Activated CD8-positive, alpha-beta memory T cell treated with anti-CD3 and anti-CD28 coated beads for 1 hour (primary cell): Measurements from ENCODE around the gene FAM98C.

Source experiments
- DNase-seq, 2 donors: peaks; one replicate each; pipeline ENCODE4 v3.0.0-alpha.2; 2020; ENCODE audit warnings: low read depth in 1 of 2; ENCODE audit errors: extremely low read depth in 1 of 2

FAM98C gene

DNA sequence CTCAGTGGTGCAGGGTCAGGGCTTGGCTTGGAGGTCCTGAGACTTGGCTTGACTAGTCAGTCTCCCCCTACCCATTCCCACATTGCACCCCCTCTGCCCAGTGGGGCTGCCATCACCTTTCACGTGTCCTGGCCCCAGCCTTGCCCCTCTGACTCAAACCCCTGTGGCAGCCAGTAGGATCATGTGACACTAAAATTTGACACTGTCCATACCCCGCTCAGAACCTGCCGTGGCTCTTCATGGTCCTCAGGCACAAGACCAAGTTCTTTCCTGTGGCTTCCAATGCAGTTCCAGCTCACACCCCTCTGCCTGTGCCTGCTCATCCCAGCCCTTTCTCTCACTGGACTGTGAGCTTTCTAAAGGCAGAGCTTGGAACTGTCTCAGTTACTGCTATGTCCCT lies 26.3 kb upstream of the FAM98C start:
- DNase-seq = no peak

DNA sequence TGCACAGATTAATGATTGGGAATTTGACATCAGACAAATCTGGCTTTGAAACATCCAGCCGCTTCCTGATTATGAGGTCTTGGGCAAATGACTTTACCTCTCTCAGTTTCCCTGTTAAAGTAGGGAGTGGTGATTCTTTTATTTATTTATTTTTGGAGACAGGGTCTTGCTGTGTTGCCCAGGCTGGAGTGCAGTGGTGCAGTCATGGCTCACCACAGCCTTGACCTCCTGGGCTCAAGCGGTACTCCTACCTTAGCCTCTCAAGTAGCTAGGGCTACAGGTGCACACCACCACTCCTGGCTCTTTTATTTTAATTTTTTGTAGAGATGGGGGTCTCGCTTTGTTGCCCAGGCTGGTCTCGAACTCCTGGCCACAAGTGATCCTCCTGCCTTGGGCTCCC lies 25.8 kb upstream of the FAM98C start:
- DNase-seq = no peak

DNA sequence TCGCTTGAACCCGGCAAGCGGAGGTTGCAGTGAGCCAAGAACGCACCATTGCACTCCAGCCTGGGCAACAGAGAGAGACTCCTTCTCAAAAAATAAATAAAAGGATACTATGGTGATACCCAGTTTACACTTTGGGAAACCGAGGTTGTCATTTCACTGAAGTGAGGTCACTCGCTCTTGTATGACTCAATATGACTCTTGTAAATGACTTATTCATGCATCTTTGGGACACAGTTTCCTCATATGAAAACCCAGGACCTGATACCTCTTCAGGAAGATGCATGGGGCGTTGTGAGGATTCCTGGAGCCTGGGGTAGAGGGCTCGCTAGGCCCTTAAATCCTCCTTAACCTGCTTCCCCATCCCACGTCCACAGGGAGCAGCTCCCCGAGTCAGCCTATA lies 24.0 kb upstream of the FAM98C start:
- DNase-seq = no peak

DNA sequence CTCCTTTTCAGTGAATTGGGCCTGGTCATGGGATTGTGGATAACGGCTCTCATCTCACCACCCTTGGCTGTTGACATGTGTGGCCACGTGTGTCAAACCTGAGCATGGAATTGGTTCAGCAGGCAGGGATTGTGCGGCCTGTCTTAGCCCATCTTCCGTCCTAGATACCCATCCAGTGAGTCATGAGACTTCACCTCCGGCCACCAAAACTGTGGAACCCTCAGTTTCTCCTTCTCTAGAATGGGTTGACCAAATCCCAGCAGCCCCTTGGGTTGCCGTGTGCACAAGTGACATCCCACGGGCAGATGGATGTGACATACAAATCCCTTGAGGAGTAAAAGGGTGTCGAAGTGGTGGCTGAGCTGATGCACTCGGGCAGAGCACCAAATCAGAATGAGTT lies 21.8 kb upstream of the FAM98C start:
- DNase-seq = no peak

DNA sequence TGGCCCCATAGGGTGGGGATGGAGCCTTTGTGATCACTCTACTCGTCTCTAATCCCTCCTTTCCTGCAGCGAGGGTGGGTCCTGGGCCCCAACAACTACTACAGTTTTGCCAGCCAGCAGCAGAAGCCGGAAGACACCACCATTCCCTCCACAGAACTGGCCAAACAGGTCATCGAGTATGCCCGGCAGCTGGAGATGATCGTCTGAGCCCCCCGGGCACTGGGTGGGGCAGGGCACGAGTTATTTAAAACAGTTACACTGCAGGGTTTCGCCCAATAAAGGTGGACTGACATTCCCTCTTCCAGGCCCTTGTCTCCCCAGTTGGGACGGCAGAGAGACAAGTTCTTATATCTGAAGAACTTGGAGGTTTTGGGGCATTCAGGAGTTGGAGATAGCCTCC lies 19.7 kb upstream of the FAM98C start:
- no peak for DNase-seq

DNA sequence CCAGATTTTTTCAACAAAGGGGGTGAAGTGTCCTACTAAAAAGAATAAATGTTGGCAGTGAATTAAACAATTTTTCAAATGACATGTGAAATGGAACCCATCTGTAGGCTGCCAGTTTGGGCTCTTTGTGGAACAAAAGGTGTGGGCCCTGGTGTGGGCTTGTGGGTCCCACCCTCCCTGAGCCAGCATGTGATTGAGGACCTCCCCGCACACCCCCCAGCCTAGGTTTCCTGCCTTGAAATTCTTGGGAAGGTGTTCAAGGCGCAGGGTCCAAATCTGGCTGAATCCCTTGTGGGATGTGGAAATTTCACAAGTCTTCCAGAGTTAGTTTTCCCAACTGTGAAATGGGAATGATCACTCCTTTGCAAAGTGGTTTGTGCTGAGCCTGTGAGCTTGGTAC lies 19.1 kb upstream of the FAM98C start:
- no peak for DNase-seq

DNA sequence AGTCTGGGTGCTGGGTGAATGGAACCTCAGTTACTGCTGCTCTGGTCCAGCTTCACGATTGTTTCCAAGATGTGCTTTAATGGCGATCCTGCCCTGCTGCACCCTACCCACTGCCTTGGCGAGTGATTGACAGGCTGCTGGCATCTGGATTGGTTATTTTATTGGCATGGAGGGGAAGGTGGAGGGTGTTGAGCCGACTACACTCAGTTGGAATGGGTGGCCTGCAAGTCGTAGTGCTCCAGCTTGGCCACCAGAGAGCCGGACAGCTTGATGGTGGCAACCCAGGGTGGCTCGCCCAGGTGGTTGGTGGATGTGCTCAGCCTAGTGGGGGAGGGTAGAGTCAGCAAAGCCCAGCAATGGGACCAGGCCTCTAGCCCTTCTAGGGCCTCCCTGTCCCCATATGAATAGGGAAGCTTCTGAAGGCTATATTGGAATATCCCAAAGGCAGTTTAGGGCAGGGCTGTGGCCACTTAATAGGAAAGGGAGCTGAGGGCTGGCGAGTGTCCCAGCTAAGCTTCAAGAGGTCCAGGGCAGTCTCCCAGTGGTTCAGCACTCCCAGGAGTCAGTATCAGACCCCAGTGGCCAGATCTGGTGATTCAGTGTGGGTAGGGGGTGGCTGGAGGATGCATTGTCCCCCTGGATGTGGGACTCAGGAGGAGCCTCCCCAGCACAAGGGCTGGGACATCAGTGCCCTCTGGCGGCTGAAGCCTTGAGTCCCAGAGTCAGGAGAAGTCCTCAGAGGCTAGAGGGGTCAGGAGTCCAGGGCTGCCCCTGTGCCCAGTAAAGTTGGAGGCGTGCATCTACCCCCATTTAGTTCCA lies 18.5 kb upstream of the FAM98C start:
- DNase-seq = no peak

DNA sequence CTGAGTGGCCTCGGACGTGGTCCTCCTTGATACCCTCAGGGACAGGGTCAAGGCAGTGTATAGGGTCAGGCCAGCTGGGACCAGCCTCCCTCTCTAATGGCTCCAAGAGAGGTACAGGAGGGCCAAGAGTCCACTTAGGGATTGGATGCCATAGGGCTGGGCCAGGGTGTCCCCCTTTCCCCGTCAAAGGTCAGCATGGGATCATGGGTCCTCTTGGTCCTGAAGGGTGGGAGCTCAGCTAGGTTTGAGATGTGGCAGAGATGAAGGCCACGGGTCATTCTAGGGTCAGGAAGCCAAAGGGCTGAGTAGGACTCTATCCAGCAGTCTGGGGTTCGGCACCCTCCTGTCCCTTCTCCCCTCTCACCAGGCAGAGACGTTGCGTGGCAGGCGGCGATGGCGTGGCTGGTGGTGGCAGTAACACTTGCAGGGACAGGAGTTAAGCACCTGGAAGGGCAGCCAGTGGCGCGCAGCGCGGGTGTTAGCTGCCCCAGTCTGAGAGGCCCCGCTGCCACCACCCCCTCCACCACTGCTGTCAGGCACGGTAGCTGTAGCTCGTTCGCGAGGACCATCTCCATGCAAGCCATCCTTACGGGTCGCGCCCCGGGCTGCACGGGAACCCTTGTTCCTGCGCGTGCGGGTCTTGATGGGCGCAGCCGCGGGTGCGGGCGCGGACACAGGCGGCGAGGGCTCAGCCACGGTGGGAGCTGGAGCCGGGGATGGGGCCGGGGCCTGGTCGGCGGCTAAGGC lies 17.7 kb upstream of the FAM98C start:
- DNase-seq = no peak

DNA sequence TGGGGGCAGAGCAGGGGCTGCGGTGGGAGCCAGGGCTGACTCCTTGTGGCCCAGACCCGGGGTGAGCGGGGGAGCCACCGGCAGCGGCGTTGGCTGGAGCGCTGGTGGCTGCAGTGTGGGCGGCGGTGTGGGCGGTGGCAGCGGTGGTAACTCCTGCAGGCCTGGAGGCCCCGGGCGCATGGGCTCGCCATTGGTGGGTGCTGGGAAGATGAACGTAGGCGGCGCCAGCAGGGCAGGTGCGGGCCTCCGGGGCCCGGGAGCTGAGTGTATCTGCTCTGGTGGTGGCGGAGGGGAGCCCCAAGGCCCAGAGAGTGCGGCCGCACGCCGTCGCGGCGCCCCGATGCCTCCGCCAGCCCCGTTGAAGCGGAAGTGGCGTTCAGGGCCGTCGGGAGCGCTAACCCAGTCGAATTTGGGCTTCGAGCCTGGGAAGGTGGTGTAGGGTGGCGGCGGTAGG lies 17.1 kb upstream of the FAM98C start:
- no peak for DNase-seq

DNA sequence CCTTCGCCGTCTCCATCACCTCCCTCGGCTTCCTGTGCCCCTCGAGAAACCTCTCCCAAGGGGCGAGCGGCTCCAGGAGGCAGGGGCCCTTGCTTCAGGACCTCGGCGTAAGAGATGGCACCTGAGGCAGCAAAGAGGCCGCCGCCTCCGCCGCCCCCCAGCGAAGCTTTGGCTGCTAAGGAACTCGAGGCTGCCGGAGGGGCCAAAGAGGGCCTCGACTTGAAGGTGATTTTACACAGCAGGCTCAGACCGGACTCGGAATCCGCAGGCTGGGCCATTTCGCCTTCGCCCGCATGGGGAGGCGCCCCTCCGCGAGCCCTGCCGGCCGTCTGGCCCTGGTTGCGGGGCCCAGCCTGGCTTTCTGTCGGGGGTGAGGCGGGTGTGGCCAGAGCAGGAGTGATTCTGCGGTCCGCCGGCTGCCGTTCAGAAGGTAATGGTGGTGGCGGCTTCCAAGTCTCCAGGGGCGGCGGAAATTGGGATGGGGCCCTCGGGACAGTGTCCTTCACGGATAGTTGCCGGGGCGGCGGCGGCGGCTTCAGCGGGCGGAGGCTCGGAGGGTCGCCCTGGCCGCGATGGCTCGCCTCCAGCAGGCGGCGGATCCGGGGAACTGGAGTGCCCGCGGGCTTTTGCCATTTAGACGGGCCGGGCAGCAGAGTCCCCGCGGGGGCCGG lies 16.5 kb upstream of the FAM98C start:
- no peak for DNase-seq

DNA sequence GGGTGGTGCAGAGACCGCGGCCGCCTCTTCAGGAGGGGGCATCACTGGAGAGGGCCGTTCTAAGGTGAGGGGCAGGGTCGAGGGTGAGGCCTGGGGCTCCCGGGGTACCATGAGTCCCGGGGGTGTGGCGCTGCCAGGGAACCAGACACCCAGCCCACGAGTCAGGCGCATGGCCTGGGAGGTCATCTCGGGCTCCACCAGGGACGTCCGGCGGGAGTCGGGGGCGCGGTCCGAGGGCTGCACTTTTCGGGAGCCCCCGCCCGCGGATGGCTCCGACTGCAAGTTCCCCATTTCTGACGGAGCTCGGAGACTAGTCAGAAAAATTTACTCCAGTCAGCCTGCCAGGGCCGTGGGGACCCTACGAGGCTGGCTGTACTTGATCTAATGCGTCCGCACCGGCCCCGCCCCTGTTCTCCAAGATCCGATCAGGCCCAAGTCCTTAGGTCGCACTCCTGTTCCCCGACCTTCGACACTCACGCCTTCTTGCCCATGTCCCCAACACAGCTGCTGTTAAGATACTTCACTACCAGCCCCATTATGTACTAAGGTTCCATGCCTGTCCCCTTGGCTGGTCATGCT lies 15.8 kb upstream of the FAM98C start:
- DNase-seq = no peak

DNA sequence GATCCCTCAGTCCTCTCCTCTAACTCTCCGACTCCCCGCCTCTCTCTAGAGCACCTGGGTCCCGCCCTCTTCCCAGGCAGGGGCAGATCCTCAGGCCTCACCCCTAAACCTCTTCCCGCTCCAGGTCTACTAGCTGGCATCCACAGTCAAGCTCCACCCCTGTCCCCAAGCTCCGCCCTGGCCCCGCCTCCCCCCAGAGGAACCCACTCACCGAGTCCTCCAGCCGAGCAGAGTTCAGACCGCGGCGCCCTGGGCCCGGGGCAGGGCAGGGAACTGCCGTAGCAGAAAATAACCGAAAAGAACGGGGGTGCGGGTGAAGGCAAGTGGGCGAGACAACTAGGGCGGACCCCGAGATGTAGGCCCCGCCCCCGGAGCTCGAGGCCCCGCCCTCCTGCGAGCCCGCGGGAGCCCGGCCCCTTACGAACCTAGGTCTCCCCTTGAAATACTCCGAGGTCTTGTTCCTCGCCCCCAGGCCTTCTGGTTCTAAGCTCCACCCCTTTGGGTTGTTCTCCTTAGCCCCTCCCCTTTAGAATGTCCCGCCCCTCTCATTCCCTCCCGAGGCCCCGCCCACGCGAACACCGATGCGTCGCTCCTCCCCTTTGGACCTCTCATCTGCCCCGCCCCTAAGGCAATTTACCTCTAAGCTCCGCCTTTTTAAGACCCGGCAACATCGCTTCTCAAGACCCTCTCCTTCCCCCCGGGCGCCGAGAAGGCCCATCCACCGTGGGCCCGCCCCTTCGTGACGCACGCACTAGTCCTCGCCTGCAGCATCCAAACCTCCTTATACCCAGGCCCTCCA lies 15.1 kb upstream of the FAM98C start, which contains the start of gene GGN:
TSS of gene GGN (minus strand) at position 485 of the 799 bp plus-strand sequence. CDS start 773 bp downstream, outside the sequence.
- peak; percentile 36 to 53 for DNase-seq

DNA sequence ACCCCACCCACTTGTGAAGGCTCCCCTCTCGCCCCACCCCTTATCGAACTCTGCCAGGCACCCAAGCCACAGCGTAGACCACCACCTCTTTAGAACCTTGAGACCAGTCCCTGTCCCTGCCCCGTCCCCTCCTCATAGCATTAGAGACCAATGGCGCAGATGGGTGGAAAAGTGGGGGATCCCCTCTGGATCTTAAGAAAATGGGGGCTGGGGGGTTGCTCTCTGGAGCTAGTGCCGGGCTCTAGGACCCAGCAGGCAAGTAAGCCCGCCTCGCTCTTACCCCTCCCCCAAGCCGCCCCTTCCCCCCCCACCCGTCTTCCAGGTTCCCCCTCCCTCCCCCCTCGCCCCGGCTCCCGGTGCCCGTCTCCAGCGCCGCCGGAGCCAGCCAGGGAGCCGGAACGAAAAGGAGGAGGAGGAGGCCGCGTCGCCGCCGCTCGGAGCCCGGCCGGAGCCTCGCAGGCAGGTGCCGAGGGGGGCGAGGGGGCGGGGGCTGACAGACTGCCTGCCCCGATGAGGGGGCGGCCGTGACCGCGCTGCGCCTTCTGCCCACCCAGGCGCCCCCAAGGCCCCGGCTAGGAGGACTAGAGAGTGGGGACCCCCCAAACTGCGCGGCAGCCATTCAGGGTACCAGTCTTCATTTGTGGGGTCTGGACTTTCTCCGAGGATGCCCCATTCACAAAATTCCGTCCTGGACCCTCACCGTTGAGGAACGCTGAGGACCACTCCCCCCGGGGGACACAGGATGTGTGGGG lies 14.4 kb upstream of the FAM98C start, which contains the start of gene SPRED3:
TSS of gene SPRED3 (plus strand) at position 349 of the 752 bp plus-strand sequence. CDS start 1,606 bp downstream, outside the sequence.
- no peak for DNase-seq

DNA sequence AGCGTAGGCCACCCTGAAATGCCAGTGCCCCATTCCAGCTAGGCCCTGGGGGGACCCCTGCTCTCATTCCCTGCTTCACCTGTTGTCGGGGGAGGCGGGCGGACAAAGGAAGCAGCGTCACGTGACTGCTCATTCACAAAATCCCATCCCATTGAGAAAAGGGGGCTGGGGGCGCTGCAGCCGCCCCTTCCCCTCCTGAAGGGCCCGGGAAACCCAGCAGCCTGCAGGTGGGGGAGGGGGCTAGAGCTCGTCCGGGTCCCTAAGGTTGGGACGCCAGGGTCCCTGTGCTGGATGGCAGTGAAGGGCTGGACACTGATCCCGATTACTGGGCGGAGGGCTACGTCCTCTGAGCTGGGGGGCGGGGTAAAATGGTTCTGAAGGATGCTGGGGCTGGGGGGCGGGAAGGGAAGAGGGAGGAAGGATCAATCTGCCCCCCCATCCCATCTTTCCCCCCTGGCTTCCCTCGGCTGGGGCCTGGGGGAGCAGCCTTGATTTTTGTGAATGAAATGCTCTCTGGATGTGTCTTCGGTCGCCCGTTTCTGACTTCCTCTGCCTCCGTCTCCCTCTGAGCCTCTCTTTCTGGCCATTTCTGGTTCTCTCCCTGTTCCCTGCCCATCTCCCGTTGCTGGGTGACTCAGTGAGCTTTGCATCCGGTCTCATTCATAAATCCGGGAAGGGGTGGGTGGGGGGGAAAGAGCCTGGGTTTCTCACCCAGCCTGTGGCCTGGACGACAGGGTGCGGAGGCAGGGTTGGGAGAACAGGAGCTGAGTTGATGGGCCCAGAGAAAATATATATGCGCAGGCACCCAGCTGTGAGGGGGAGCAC lies 13.6 kb upstream of the FAM98C start:
- DNase-seq = no peak

DNA sequence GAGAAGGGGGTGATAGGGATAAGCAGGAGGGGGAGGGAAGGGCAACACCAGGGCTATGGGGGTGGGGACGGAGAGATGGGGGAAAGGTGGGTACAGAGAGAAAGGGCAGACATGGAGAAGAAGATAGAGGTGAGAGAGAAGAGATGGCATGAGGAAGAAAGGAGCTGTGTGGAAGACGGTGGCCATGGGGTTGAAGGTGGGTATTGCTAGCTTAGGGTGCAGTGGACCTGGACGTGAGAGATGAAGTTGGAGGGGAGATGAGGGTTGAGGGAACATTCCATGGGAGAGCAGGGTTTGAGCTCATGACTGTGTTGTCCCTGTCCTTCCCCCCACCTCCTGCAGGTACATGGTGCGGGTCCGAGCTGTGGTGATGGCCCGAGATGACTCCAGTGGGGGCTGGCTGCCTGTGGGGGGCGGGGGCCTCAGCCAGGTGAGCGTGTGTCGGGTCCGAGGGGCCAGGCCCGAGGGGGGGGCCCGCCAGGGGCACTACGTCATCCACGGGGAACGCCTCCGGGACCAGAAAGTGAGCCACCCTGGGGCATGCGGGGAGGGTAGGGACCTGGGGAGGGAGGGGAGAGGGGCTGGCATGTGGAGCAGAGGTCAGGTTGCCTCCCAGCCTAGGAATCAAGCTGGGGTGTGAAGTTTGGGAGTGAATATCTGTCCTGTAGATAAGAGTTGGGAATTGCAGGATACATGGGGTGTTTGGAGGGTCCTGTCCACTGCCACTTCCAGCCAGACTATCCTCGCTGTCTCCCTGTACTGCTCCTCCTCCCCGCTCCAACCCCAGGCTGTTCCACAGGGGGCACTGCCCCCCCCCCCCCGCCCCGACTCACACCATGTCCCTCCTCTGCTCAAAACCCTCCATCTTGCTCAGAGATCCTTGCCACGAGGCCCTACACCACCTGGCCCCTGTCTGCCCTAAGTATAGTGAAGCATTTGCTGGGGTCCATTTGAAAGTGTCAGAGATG lies 12.7 kb upstream of the FAM98C start:
- no peak for DNase-seq

DNA sequence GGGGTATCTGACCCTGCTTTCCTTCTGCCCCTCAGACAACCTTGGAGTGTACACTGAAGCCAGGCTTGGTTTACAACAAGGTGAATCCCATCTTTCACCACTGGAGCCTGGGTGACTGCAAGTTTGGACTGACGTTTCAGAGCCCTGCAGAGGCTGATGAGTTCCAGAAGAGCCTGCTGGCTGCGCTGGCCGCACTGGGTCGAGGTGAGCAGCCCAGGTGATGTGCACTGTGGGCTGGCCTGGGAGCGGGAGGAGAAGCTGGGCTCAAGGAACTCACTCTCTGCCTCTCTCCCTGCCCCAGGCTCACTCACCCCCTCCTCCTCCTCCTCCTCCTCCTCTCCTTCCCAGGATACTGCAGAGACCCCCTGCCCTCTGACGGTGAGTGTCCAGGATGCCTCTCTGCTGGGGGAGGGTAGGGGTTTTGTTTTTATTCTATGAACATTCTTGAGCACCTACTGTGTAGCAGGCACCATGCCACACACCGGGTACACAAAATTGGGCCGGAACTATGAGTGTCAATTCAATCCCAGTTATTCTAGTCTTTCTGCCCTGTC lies 10.9 kb upstream of the FAM98C start:
- no peak for DNase-seq

DNA sequence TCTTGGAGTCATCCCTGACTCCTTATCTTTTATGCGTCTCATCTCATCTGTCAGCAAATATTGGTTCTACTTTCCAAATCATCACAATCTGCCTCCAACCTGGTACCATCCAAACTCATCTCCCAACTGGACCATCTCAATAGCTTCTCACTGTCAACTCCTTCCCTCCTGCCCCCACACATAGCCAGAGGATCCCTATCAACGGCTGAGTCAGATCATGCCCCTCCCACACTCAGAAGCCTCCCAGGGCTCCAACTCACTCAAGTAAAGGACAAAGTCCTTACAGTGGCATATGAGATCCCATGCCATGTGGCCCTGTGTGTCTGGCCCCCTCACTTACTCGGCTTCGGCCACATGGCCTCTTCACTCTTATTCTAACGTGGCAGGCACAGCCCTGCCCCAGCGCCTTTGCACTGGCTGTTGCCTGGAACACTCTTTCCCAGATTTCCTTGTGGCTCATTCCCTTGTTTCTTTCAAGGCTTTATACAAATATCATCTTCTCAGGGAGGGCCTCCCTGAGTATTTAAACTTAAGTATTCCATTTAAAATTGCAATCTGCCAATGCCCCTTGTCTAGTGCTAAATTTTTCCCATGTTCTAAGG lies 10.1 kb upstream of the FAM98C start:
- DNase-seq = no peak
